Activated CD8-positive, alpha-beta memory T cell treated with anti-CD3 and anti-CD28 coated beads, Interleukin-2, amount 50 U/mL, for 24 hours (primary cell): ENCODE data around the gene WDR45.

ENCODE experiments used
- DNase-seq: peaks from one replicate; pipeline ENCODE4 v3.0.0-alpha.2; 2020; ENCODE audit errors: extremely low read depth

WDR45 gene

GRCh38 chrX:49043220-49043986 is 36.3 kb downstream of the WDR45 start, which contains the start of gene TFE3:
Gene TFE3, minus strand, starts transcription at chrX:49043357. Its CDS starts 131 bp downstream, at chrX:49043226.
- peak; percentile 89 for DNase-seq

DNA sequence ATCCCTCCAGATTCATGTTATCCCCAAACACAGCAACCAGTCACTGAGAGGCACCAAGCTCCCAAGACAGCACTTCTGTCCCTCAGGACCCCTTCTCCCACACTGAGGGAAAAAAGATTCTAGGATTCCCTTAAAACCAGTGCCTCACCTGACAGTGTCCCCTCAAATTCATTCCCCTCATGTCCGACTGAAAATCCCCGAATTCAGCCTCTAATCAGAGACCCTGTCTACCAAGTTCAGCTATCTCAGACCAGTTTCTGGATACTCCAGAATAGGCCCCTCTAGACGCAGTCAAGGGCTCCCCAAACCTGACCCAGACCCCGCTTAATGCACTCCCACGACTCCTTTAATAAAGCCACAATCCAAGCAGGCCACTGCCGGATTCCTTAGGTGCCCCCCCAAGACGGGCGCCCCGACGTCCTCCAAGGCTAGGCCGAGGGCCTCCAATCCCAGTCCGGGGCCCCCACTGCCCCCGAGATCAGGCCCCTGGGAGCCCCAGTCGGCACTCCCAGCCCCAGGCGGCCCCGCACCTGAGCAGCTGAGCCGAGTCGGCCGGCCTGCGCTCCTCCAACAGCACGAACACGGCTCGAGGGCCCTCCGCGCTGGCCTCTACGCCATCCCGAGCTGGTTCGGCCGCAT is 37.0 kb downstream of the WDR45 start:
- no peak for DNase-seq

DNA sequence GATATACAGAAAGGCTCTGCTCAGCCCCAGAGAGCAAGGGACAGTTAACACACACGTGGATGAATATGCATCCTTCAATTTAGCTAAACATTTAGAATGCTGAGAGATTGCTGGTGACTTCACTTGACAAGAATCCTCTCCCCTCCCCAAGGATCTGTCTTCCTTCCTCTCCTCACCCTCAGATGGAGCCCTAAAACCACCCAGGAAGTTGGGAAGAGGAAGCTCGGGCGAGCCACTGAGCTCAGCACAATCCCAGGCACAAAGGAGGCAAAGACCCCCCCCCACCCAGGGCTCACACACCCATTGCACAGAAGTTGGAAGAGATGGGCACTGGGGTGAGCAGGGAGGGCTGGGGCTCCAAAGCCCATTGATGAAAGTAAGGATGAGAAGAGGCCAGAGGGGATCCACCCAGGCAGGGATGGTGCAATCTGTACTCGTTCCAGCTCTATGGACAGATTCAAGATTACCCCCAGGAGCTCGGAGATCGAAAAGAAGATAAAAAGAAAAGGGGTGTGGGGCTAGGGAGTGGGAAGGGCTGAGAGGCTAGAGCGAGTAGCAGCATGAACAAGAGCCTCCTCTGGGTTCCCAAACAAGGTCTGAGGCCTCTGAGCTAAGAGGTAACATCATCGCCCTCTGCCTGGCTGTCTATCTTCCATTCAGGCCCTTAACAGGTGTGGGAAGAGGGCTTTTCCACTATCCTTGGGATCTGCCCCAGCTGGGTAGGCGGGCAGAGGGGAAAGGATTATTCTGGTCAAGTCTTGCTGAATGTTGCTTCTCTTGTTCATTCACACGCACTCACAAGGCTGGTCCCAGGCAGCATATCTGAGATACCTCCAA is 37.7 kb downstream of the WDR45 start:
- no peak for DNase-seq

DNA sequence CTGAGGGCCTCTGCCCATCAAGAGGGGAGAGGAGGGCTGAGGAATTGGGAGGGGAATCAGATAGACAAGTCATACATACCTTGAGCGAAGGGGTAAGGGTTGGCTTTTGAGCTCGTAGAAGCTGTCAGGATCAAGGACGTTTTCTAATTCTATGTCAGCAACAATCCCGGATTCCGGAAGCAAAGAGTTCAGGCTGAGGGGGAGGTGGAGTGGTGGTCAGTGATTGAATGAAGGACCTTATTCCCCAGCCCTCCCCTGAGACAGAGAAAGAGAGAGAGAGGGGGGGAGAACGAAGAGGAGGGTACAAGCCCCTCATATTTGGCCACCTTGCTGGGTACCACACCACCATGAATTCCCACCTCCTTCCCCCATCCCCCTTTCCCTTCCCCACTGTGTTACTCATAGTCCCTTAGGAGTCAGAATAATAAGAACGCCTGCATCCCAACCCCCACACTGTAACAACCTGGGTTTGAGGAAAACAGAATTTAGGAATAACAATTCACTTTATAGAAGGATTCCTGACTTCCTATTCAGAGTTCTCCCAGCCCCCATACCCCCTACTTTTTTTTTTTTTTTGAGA is 39.2 kb downstream of the WDR45 start:
- no peak for DNase-seq

GRCh38 chrX:49039598-49040375 is 39.9 kb downstream of the WDR45 start:
- DNase-seq = no peak

GRCh38 chrX:49037883-49038475 is 41.7 kb downstream of the WDR45 start:
- no peak for DNase-seq

- DNase-seq = no peak
These were observed 49.4 kb downstream of the WDR45 start for GRCh38 chrX:49030283-49030682.

DNA sequence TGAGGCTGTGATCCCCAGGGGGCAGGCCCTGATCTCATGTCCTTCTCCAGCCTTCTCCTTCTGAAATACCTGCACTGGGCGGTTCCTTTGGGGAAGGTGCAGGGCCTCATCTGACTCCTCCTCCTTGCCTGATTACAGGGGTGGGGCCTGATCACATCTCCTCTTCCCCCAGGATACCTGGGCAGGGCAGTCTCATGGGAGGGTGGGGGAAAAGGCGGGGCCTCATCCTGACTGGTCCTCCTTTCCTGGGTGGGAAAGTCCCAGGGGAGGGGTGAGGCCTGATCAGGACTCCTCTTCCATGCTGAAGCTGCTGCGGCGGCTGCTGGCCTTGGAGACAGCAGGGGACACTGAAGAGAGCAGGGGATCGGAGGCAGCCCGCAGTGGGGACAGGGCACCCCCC is 49.8 kb downstream of the WDR45 start:
- DNase-seq = no peak
